Psoas muscle (tissue), 8 donors: ENCODE results near the gene AFDN. TPM values are rescaled to one million over a fixed set of nuclear protein-coding genes. Genes with fewer than 3 reads are reported as not detected.

Source experiments
- ATAC-seq, 4 donors: fragments of 200-7000 bp; cut with Tn5 transposase; one replicate each; pipeline ENCODE4 v1.9.1; 2020; ENCODE audit warnings: moderate library complexity in 3 of 4, mild to moderate bottlenecking in 2 of 4
- DNase-seq, 2 donors: peaks; one replicate each; pipeline ENCODE4 v3.0.0-alpha.2; 2020
- H3K27ac ChIP-seq: fragments of 200-600 bp; one replicate; pipeline ENCODE4 v1.8.0; 2022
- H3K27me3 ChIP-seq, 3 donors: fragments of 200-600 bp in 1 of 3; one replicate each; pipeline versions ENCODE4 v1.6.1 to v1.8.0; 2013 to 2022; ENCODE audit warnings: low read length in 2 of 3, mild to moderate bottlenecking in 2 of 3, moderate library complexity in 1 of 3; ENCODE audit not compliant: insufficient read depth in 3 of 3
- H3K36me3 ChIP-seq, 2 donors: fragments of 200-600 bp in 1 of 2; one replicate each; pipeline versions ENCODE4 v1.6.1 to v1.8.0; 2013 to 2022; ENCODE audit warnings: low read depth in 1 of 2, mild to moderate bottlenecking in 1 of 2, moderate library complexity in 1 of 2; ENCODE audit not compliant: insufficient read depth in 1 of 2
- H3K4me1 ChIP-seq: fragments of 200-600 bp; one replicate; pipeline ENCODE4 v1.8.0; 2022
- H3K4me3 ChIP-seq: fragments of 200-600 bp; one replicate; pipeline ENCODE4 v1.8.0; 2022; ENCODE audit warnings: mild to moderate bottlenecking
- H3K9me3 ChIP-seq: fragments of 200-600 bp; one replicate; pipeline ENCODE4 v1.8.0; 2022
- CTCF ChIP-seq: fragments of 200-600 bp; IDR thresholded peaks from one replicate; pipeline ENCODE4 v1.8.0; 2022; ENCODE audit warnings: antibody characterized with exemption
- WGBS, 3 donors: extraction: QIAGEN DNeasy Blood & Tissue Kit; methylation state at CpG; one replicate each; pipeline versions ENCODE4 v1.1.6 to v1.1.7; 2013; 5-methylcytosine and 5-hydroxymethylcytosine counted together
- intact Hi-C, 2 donors: fragments of 100-400 bp; cut with DNase I; formaldehyde crosslinking; loops; one replicate each; pipeline versions ENCODE4 v1.11.0 to v1.14.2; 2022
- polyA plus RNA-seq, 3 donors: library from polyadenylated mRNA; stranded (reverse); fragments of 200-250 nt; gene quantifications; one replicate each; pipeline ENCODE4 v1.2.3, GENCODE V29; 2013
- total RNA-seq, 4 donors: library from RNA; stranded (reverse); fragmentation: NEBNext Ultra II Directional in 2 of 4; extraction: Animal tissue kit (Norgen Biotek cat#: 25700) in 2 of 4; gene quantifications; one replicate each; pipeline versions ENCODE4 v1.2.1 to v1.2.4, GENCODE V29; 2021 to 2023
- donor health status: healthy with polysubstance abuse.
- donor health status: DM: no; HTN: no; CAD: no; lungs with moderate emphysema.
- donor health status: Bipolar disorder and iron deficiency.
- donor health status: healthy.
- donor health status: DM: yes; HTN: yes; CAD: no.
- donor health status: DM: no; HTN: no; CAD: no.
- donor health status: DM: no; HTN: no; CAD: no.
- donor health status: DM: yes; HTN: yes; CAD: no.

The AFDN gene
- total and polyA plus RNA-seq, 7 donors = 12.2 to 35.6 (median 32.9) TPM

- intact Hi-C loops = no loop called here
- no peaks in the 10 kb centered on the region for H3K4me1 ChIP-seq
- H3K27ac ChIP-seq = no peak overlapping the region
- WGBS, 3 donors = 70 to 76% (median 71%) methylated on average over 8 of the region's 8 CpGs
- no peak overlapping the region for H3K4me3 ChIP-seq
- H3K27me3 ChIP-seq = no peaks in the 10 kb centered on the region
- no peak for TF ChIP-seq CTCF
- H3K36me3 ChIP-seq = no peaks in the 10 kb centered on the region
- no peak for DNase-seq
- ATAC-seq = no peak
- H3K9me3 ChIP-seq = no peaks in the 10 kb centered on the region
These were observed 21.2 kb upstream of the AFDN start for GRCh38 chr6:167805349-167806060.

GRCh38 chr6:167806061-167806700 lies 20.5 kb upstream of the AFDN start:
- H3K36me3 ChIP-seq = no peaks in the 10 kb centered on the region
- no peak overlapping the region for H3K27ac ChIP-seq
- 55 to 76% (median 59%) methylated on average over 4 of the region's 4 CpGs for WGBS, 3 donors
- no peak for ATAC-seq
- no peaks in the 10 kb centered on the region for H3K4me1 ChIP-seq
- no peak overlapping the region for H3K4me3 ChIP-seq
- H3K27me3 ChIP-seq = no peaks in the 10 kb centered on the region
- no peak for DNase-seq
- H3K9me3 ChIP-seq = no peaks in the 10 kb centered on the region
- no peak for TF ChIP-seq CTCF
- intact Hi-C loops = no loop called here

- DNase-seq = no peak
- intact Hi-C loops = no loop called here
- Histone ChIP-seq H3K4me1 (no peaks in the 10 kb centered on the region), H3K9me3 (no peaks in the 10 kb centered on the region), H3K27me3 (no peaks in the 10 kb centered on the region), H3K4me3 (no peak overlapping the region), H3K36me3 (no peaks in the 10 kb centered on the region), H3K27ac (no peak overlapping the region)
- no peak for ATAC-seq
- WGBS, 3 donors = 85 to 96% (median 94%) methylated on average over 6 of the region's 6 CpGs
- no peak for TF ChIP-seq CTCF
These were observed 19.5 kb upstream of the AFDN start for GRCh38 chr6:167807200-167807599.

GRCh38 chr6:167807756-167808155 lies 19.0 kb upstream of the AFDN start:
- intact Hi-C loops = no loop called here
- 46 to 47% (median 47%) methylated on average over 3 of the region's 3 CpGs for WGBS, 3 donors
- H3K4me3 ChIP-seq = no peak overlapping the region
- no peaks in the 10 kb centered on the region for H3K9me3 ChIP-seq
- H3K4me1 ChIP-seq = no peaks in the 10 kb centered on the region
- no peak for TF ChIP-seq CTCF
- no peak overlapping the region for H3K27ac ChIP-seq
- H3K36me3 ChIP-seq = no peaks in the 10 kb centered on the region
- H3K27me3 ChIP-seq = no peaks in the 10 kb centered on the region
- no peak for ATAC-seq
- no peak for DNase-seq
